ENCODE data around the gene SNRNP35. TPM values are rescaled to one million over a fixed set of nuclear protein-coding genes. Genes with fewer than 3 reads are reported as not detected.

Gene SNRNP35
- total RNA-seq, 1 donor from 2014 or later, result 23.0 TPM

DNA sequence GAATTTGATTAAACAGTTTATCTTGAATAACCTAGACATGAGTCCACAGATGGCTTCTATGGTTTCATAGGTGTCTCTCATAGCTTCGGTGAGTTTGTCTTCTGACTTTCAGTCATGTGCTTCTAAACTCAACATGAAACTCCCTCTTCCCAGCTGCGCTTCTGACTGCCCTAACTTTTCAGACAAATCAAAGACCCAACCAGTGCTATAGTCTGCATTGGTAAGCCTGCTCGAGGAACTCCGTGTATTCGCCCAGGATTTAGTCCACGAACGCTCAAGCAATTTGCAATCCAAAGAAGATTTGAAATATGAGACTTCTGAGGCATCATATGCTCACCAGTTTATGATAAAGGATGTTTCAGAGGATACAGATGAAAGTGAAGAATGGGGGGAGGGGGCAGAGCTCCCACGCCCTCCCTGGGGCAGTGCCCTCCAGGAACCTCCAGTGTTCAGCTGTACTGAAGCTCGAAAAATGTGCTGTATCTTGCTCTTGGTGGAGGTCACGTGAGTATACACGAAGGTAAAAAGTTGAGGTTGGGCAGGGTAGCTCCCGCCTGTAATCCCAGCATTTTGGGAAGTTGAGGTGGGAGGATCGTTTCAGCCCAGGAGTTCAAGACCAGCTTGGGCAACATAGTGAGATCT is 16.3 kb upstream of the SNRNP35 start:
- Histone ChIP-seq H3K4me1 (peaks cover 35% of the 10 kb centered on the region), H3K27ac (replicated peaks) (no peak overlapping the region), H3K9me3 (replicated peaks) (no peaks in the 10 kb centered on the region), H3K27me3 (ENCODE audit: low read depth) (no peaks in the 10 kb centered on the region), H3K36me3 (no peaks in the 10 kb centered on the region), H3K4me3 (no peak overlapping the region)
- intact Hi-C loops (cut with micrococcal nuclease), result no loop called here
- no peak for DNase-seq
- TF ChIP-seq, protein P1, sequence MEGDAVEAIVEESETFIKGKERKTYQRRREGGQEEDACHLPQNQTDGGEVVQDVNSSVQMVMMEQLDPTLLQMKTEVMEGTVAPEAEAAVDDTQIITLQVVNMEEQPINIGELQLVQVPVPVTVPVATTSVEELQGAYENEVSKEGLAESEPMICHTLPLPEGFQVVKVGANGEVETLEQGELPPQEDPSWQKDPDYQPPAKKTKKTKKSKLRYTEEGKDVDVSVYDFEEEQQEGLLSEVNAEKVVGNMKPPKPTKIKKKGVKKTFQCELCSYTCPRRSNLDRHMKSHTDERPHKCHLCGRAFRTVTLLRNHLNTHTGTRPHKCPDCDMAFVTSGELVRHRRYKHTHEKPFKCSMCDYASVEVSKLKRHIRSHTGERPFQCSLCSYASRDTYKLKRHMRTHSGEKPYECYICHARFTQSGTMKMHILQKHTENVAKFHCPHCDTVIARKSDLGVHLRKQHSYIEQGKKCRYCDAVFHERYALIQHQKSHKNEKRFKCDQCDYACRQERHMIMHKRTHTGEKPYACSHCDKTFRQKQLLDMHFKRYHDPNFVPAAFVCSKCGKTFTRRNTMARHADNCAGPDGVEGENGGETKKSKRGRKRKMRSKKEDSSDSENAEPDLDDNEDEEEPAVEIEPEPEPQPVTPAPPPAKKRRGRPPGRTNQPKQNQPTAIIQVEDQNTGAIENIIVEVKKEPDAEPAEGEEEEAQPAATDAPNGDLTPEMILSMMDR (IDR thresholded peaks at IDR 0.05; ENCODE audit: borderline replicate concordance), result no peak

DNA sequence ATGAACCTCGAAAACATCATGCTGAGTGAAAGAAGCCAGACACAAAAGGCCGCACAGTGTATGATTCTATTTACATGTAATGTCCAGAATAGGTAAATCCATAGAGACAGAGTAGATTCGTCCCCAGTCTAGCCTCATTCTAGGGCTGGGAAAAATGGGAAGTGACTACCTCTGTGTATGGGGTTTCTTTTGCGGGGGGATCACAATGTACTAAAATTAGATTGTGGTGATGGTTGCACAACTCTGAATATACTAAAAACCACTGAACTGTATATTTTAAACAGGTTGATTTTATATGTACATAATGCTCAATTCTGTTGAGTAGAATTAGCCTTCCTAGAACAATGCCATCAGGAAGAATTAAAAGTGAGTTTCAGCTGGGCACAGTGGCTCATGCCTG is 15.2 kb upstream of the SNRNP35 start:
- no peaks in the 10 kb centered on the region for H3K36me3 ChIP-seq
- no peak overlapping the region for H3K27ac ChIP-seq (replicated peaks)
- H3K4me3 ChIP-seq, result no peak overlapping the region
- DNase-seq, result no peak
- intact Hi-C loops (cut with micrococcal nuclease), result no loop called here
- TF ChIP-seq, protein P1 (IDR thresholded peaks at IDR 0.05; ENCODE audit: borderline replicate concordance), result no peak
- H3K9me3 ChIP-seq (replicated peaks), result no peaks in the 10 kb centered on the region
- H3K4me1 ChIP-seq, result peaks cover 29% of the 10 kb centered on the region
- no peaks in the 10 kb centered on the region for H3K27me3 ChIP-seq (ENCODE audit: low read depth)

DNA sequence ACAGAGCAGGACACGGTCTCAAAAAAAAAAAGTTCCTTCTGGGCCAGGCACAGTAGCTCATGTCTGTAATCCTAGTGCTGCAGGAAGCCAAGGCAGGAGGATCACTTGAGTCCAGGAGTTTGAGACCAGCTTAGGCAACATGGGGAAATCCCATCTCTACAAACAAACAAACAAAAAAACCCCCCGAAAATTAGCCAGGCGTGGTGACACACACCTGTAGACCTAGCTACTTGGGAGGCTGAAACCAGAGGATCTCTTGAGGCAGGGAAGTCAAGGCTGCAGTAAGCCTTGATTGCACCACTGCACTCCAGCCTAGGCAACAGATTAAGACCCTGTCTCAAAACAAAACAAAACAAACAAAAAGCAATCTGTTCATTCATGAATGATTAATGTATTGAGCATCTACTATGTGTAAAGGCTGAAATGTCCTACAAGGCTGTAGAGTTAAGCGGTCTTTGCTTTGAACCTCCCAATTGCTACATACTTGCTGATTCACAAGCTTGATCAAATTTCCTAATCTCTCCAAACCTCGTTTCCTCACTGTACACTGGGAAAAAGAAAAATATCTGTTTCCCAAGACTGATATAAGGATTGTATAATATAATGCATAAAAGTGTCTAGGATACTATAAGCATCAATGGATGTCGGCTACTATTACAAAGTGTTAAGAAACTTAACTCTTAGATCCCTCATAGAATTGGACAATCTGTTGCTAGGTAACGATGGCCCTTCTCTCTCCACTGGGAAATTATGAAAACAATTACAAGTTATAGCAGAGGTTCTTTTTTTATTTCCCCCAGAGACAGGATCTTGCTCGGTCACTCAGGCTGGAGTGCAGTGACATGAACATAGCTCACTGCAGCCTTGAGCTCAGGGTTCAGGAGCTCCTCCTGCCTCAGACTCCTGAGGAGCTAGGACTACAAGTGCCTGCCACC is 13.6 kb upstream of the SNRNP35 start:
- intact Hi-C loops (cut with micrococcal nuclease), result no loop called here
- Histone ChIP-seq H3K9me3 (replicated peaks) (no peaks in the 10 kb centered on the region), H3K4me1 (peaks cover 29% of the 10 kb centered on the region), H3K27me3 (ENCODE audit: low read depth) (no peaks in the 10 kb centered on the region), H3K27ac (replicated peaks) (peak overlapping the region; percentile 89), H3K4me3 (no peak overlapping the region), H3K36me3 (no peaks in the 10 kb centered on the region)
- TF ChIP-seq, protein P1 (IDR thresholded peaks at IDR 0.05; ENCODE audit: borderline replicate concordance), result no peak
- DNase-seq, result no peak

DNA sequence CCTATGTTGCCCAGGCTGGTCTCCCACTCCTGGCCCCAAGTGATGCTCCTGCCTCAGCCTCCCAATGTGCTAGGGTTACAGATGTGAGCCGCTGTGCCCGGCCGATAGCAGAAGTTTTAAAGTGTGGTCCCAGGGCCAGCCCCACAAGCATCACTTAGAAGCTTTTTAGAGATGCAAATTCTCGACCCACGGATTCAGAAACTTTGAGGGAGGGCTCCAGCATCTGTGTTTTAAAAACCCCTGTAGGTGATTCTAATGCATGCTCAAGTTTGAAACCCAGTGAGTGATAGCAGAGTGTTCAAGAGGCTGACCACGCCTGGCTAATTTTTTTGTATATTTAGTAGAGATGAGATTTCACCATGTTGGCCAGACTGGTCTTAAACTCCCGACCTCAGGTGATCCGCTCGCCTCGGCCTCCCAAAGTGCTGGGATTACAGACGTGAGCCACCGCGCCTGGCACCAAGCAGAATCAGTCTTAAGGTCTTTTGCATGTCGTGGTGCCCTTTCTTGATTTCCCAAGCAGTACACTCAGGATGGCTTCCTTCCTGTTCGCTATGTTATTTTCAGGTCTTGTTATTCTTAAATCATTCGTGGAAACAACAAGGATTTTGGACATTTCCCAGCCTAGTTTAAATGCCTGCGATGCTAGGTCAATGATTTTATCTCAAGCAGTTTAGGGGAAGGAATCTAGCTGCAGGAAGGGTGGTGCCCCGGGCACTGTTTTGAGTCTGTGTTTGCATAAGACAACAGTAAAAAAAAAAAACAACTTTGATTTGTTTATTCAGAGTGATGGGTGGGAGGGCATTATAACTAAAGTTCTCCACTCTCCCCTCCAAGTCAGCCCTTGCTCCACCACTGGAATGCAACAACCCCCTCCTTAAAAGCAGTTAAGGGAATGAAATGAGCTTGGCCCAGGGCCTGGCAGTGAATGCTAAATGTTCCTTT is 12.3 kb upstream of the SNRNP35 start:
- TF ChIP-seq, protein P1 (IDR thresholded peaks at IDR 0.05; ENCODE audit: borderline replicate concordance), result no peak
- DNase-seq, result peak; percentile 35
- Histone ChIP-seq H3K9me3 (replicated peaks) (no peaks in the 10 kb centered on the region), H3K27me3 (ENCODE audit: low read depth) (no peaks in the 10 kb centered on the region), H3K4me3 (peak overlapping the region; percentile 9), H3K4me1 (peaks cover 29% of the 10 kb centered on the region), H3K36me3 (no peaks in the 10 kb centered on the region), H3K27ac (replicated peaks) (peak overlapping the region; percentile 89)
- intact Hi-C loops (cut with micrococcal nuclease), result no loop called here

DNA sequence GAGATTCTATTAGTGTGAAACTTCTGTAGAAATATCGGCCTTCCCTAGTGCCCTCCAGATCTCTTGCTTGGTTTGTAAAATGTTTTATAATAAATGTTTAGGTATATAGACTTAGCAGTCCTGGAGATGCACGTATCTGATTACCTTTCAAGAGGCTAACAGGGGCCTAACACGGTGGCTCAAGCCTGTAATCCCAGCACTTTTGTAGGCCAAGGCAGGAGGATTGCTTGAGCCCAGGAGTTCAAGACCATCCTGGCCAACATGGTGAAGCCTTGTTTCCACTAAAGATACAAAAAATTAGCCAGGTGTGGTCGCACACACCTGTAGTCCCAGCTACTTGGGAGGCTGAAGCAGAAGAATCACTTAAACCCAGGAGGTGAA is 11.6 kb upstream of the SNRNP35 start:
- intact Hi-C loops (cut with micrococcal nuclease), result no loop called here
- H3K36me3 ChIP-seq, result no peaks in the 10 kb centered on the region
- TF ChIP-seq, protein P1 (IDR thresholded peaks at IDR 0.05; ENCODE audit: borderline replicate concordance), result no peak
- no peaks in the 10 kb centered on the region for H3K27me3 ChIP-seq (ENCODE audit: low read depth)
- peaks cover 29% of the 10 kb centered on the region for H3K4me1 ChIP-seq
- H3K4me3 ChIP-seq, result no peak overlapping the region
- H3K27ac ChIP-seq (replicated peaks), result peak overlapping the region; percentile 89
- no peaks in the 10 kb centered on the region for H3K9me3 ChIP-seq (replicated peaks)
- DNase-seq, result no peak

Measured in left ventricle myocardium inferior (tissue), 1 donor.